ENCODE measurements around the gene WFDC1. TPM values are rescaled to one million over a fixed set of nuclear protein-coding genes. Genes with fewer than 3 reads are reported as not detected.

The WFDC1 gene
- polyA plus RNA-seq, 1 of the 3 experiments (the other 2 are of a cell fraction) = 0.03 TPM

- WGBS (ENCODE audit: low lambda C conversion rate) = 60% methylated on average over 9 of the region's 9 CpGs
- H3K27me3 ChIP-seq (ENCODE audit: insufficient read depth) = no peaks in the 10 kb centered on the region; the same call in 1 of the 2 replicates
- H2AFZ ChIP-seq (ENCODE audit: low read depth) = no peak overlapping the region
These were observed 24.6 kb upstream of the WFDC1 start for GRCh38 chr16:84270071-84270470.

More at GRCh38 chr16:84270071-84270470, 24.6 kb upstream of the WFDC1 start:
- Histone ChIP-seq H3K79me2 (ENCODE audit: insufficient read depth) (no peaks in the 10 kb centered on the region), H3F3A (replicated peaks; ENCODE audit: insufficient read depth) (no peaks in the 10 kb centered on the region), H4K20me1 (ENCODE audit: insufficient read depth) (no peaks in the 10 kb centered on the region), H3K36me3 (replicated peaks in 1 of 2; ENCODE audit: control insufficient read depth in 1 of 2, insufficient read depth in 2 of 2, low read length in 1 of 2) (no peaks in the 10 kb centered on the region), H3K4me1 (ENCODE audit: control insufficient read depth in 1 of 2, insufficient read depth in 2 of 2, low read depth in 1 of 2, low read length in 1 of 2) (peaks cover 0 to 4% of the 10 kb centered on the region in 2 experiments; a peak in 1 of 4 replicates), H3K4me3 (ENCODE audit: low read depth in 2 of 2, low read length in 1 of 2) (no peak overlapping the region), H3K4me2 (no peak overlapping the region), H3K9me3 (no peaks in the 10 kb centered on the region), H3K9me2 (no peaks in the 10 kb centered on the region), H3K27ac (ENCODE audit: low read depth in 2 of 2, low read length in 1 of 2) (no peak overlapping the region), H3K9ac (no peak overlapping the region)
- POLR2A ChIA-PET = no interaction called here
- no peak for DNase-seq
- no peak for TF ChIP-seq CTCF (IDR thresholded peaks at IDR 0.05)
- TF ChIP-seq GABPA (IDR thresholded peaks at IDR 0.05; ENCODE audit: low read depth) = no peak
- no peak for TF ChIP-seq FOXJ3 (CRISPR knock-in tag; IDR thresholded peaks at IDR 0.05)
- no peak for TF ChIP-seq TEAD4 (IDR thresholded peaks at IDR 0.05; ENCODE audit: borderline replicate concordance, insufficient read depth)
- TF ChIP-seq FOSL2 (IDR thresholded peaks at IDR 0.05; ENCODE audit: borderline replicate concordance, low read depth) = no peak
- no peak for TF ChIP-seq EZH2phosphoT487 (IDR thresholded peaks at IDR 0.05; ENCODE audit: borderline replicate concordance, low read depth)
- no peak for TF ChIP-seq TAF1 (IDR thresholded peaks at IDR 0.05; ENCODE audit: borderline replicate concordance, low read depth, low read length)
- no peak for TF ChIP-seq USF2 (IDR thresholded peaks at IDR 0.05; ENCODE audit: borderline replicate concordance, low read depth, low read length)
- TF ChIP-seq RAD21 (IDR thresholded peaks at IDR 0.05; ENCODE audit: low read length) = no peak
- no peak for TF ChIP-seq GATA2 (CRISPR knock-in tag; IDR thresholded peaks at IDR 0.05)
- TF ChIP-seq CHD2 (IDR thresholded peaks at IDR 0.05; ENCODE audit: low read length, partially characterized antibody) = no peak
- TF ChIP-seq TCF12 (IDR thresholded peaks at IDR 0.05) = no peak
- no peak for TF ChIP-seq ELF1 (IDR thresholded peaks at IDR 0.05)
- no peak for TF ChIP-seq MAX (IDR thresholded peaks at IDR 0.05; ENCODE audit: low read depth)
- TF ChIP-seq NRF1 (IDR thresholded peaks at IDR 0.05; ENCODE audit: low read depth, low read length) = no peak
- TF ChIP-seq ZBTB33 (IDR thresholded peaks at IDR 0.05; ENCODE audit: borderline replicate concordance, low read depth) = no peak
- TF ChIP-seq RXRA (IDR thresholded peaks at IDR 0.05; ENCODE audit: borderline replicate concordance, low read depth) = no peak
- TF ChIP-seq USF1 (IDR thresholded peaks at IDR 0.05; ENCODE audit: borderline replicate concordance, low read depth) = no peak
- CTCF ChIA-PET = interaction anchor here (1.0 to 2.5 kb wide), 2 partner anchors 214 to 236 kb away, joined by 3 to 9 read pairs; no protein-coding TSS in a partner anchor
